GM19351 (cell line): Measurements from ENCODE around the gene TNPO2.
"Not testable (repeated sequence)": the region's sequence is repeated elsewhere in the genome, so short reads cannot be mapped to it uniquely, and the experiment has no call there.

Experiments
- ATAC-seq: cut with Tn5 transposase; IDR thresholded peaks from one replicate; pipeline ENCODE4 v1.9.1; 2021; ENCODE audit warnings: mild to moderate bottlenecking, moderate library complexity; ENCODE audit not compliant: unreplicated experiment

The TNPO2 gene

DNA sequence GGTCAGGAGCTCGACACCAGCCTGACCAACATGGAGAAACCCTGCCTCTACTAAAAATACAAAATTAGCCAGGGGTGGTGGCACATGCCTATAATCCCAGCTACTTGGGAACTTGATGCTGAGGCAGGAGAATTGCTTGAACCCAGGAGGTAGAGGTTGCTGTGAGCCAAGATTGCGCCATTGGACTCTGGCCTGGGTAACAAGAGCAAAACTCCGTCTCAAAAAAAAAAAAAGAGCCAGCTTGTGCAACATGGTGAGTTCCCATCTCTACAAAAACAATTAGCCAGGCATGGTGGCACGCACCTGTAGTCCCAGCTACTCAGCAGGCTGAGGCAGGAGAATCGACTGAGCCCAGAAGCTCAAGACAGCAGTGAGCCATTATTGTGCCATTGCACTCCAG lies 45.7 kb downstream of the TNPO2 start:
- ATAC-seq, result not testable (repeated sequence)

DNA sequence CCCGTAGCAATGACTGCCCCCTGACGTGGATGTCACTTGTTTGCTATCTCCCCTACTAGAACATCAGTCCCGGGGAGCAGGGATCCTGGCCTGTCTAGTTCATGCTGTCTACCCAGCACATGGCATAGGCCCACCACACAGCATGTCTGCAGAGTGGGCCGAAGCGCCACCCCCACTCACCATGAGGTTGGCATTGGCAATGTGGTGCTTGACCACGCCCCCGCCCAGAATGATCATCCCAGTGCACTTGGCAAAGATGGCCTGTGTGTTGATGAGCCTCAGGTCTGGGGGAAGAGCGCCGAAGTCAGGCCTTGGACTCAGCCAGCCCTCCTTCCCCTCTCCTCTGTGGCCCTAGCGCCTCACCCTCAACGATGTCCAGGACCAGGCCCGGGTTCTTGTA lies 46.8 kb downstream of the TNPO2 start:
- no peak for ATAC-seq

DNA sequence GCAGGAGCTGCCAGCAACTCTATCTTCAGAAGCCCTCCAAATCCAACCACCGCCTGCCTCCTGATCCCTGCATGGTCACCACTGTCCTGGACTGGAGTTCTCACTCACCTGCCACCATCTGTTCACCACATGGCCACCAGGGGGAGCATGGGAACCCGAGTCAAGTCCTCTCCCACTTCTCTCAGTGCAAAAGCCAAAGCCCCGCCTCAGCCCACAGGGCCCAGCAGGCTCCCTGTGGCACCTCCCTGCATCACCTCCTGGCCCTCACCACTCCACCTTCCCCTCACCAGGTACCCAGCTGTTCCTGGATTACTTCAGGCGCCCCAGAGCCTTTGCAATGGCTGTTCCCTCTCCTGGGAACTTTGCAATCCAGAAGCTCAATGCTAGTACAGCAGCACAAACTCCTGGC lies 47.3 kb downstream of the TNPO2 start:
- no peak for ATAC-seq

- ATAC-seq, result no peak
Measured at GRCh38 chr19:12675940-12676339, 47.8 kb downstream of the TNPO2 start.

DNA sequence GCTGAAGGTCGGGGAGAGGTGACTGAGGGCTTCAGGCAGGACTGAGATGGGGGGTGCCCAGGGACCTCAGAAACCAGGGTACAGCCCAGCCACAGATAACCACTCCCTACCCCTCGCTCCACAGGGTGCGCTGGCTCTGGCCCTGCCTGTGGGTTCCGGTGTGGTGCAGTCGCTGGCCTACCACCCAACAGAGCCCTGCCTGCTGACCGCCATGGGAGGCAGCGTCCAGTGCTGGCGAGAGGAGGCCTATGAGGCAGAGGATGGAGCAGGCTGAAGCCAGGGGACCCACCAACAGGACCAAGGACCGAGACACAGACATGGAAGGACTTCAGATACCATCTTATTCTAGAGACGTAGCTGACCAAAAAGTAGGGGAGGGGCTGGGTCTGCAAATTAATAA lies 48.3 kb downstream of the TNPO2 start:
- ATAC-seq, result no peak

GRCh38 chr19:12672744-12673143 lies 51.0 kb downstream of the TNPO2 start:
- no peak for ATAC-seq

DNA sequence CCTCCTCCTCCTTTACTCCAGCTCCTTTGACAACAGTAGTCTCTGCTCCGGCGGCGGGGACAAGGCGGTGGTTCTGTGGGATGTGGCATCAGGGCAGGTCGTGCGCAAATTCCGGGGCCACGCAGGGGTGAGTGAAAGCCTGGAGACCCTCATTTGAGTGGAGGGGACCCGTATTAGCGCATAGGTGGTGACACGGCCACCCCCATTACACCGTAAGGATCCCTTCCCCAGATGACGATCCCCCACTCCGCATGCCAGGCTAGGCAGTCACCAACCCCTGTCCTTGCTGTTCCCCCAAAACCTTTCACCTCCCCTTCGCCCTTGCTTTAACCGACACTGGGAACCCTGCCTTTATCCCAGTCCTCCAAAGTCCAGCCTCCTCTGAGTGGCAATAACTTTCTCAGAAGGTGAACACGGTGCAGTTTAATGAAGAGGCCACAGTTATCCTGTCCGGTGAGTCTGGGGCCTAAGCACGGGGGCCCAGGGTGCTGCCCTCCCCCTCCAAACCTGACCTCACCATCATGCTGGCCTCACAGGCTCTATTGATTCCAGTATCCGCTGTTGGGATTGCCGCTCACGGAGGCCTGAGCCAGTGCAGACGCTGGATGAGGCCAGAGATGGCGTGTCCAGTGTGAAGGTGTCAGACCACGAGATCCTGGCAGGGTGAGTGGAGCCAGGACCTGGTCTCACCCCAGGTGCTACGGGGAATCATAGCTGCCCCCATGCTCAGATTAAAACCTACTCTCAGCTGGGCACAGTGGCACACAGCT lies 53.4 kb downstream of the TNPO2 start:
- no peak for ATAC-seq

DNA sequence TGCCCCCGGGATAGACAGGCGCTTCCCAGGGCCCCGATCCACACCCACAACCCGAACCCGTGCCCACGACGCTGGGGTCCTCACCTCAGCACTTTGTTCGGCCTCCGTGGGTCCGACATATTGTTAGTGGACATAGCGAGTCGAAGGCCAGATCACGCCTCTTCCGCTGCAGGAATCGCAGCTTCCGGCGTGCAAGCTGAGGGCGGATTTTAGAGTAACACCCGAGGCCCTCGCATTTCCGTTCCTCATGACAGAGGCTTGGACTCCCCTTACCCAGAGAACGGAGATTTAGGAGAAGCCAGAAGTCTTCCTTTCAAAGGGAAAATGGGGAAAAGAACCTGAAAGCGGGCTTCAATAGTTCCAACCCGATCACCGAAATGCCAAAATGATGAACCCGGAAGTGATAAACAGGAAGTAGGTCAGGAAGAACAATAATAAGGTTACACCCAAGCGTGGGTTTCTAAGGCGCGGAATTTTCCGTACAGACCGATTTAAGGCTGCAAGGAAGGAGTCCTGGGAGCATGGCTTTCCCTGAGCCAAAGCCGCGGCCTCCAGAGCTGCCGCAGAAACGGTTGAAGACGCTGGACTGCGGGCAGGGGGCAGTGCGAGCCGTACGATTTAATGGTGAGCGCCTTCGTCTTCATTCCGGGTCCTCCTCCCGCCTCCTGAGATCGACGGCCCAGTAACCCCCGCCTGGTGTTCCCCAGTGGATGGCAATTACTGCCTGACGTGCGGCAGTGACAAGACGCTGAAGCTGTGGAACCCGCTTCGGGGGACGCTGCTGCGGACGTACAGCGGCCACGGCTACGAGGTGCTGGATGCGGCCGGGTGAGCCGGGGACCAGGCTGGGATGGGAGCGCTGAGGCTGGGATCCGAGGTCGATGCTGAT lies 54.2 kb downstream of the TNPO2 start:
- no peak for ATAC-seq

DNA sequence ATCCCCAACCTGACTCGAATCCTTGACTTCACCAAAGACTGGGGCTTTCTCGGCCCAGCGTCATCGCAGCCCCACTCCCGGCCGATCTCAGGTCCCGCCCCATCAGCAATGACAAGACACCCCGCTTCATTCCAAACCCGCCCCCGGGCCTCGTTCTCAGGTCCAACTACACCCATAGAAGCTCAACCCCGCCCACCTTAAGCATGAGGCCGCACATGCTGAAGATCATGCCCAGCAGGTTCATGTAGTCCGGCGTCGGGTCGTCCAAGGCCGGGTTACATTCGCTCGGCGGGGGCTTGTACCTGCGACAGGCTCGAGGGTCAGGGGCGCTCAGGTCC lies 54.8 kb downstream of the TNPO2 start:
- ATAC-seq, result no peak

- ATAC-seq, result no peak
Measured at GRCh38 chr19:12668346-12668745, 55.4 kb downstream of the TNPO2 start.

- no peak for ATAC-seq
Measured at GRCh38 chr19:12667731-12668302, 55.9 kb downstream of the TNPO2 start.

DNA sequence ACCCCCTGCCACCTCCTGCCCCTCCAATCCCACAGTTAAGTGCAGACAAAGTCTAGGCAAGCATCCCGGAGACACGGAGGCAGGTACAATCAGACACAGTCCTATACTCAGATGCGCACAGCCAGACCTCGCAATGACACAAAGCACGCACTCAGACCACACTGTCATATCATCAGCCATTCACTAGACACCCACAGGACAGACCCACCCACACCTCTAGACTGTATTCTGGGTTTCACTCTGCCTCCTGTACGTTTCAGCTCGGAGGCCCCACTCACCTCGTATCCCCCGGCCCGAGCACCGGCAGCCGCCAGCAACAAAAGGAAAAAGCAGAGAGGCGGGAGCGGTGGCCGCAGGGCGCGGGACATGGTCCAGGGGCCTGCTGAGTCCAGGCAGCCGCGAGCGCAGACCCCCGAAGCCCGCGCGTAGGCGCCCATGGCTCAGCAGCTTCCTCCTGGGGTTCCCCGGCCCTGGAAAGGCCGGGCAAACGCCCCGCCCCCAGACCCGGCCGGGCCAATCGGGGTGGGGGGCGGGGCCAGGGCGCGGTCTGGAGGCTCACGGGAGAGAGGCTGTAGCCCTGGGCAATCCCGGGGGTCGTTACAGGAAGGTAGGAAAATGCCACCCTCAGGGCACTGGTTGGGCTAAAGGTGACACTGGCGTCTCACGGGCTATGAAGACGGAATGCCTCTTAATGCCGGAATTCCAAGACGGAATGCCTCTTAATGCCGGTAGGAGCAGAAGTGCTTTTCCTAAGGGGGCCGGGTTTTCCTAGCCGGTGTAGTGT lies 57.3 kb downstream of the TNPO2 start, which contains the start of the genes MAN2B1 and WDR83:
Gene MAN2B1 (minus strand): TSS at position 478 of the 784 bp plus-strand sequence. CDS start 41 bp downstream, at position 437.
Gene WDR83 (plus strand): TSS at position 543 of the 784 bp plus-strand sequence. CDS start 2,984 bp downstream, outside the sequence.
- no peak for ATAC-seq

DNA sequence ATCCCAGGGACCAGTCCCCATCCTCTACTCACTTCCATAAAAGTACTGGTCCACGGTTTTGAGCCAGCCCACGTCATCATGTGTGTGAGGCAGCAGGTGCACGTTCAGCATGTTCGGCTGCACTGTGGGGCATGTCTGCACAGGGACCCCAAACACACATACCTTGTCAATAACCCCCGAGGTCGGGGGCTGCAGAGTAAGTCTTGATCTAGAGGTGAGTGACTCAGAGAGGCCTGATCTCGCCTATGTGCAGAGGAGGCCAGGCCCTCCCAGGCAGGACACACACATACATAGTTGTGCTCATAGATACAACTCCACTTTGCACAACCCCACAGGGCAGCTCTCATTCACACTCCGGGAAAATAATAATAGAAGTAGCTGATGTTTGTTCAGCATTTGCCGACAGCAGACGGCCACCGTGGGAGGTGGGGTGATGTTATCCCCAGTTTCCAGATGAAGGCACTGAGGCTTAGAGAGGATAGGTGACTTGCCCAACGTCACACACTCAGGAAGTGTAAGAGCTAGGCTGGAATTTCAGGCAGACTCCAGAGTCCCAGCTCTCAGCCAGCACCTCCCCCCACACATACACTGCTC lies 58.0 kb downstream of the TNPO2 start:
- ATAC-seq, result no peak

GRCh38 chr19:12665281-12665573 lies 58.5 kb downstream of the TNPO2 start:
- ATAC-seq, result no peak

GRCh38 chr19:12664406-12665280 lies 59.1 kb downstream of the TNPO2 start:
- ATAC-seq, result no peak

- no peak for ATAC-seq
Measured at GRCh38 chr19:12660980-12661379, 62.8 kb downstream of the TNPO2 start.

DNA sequence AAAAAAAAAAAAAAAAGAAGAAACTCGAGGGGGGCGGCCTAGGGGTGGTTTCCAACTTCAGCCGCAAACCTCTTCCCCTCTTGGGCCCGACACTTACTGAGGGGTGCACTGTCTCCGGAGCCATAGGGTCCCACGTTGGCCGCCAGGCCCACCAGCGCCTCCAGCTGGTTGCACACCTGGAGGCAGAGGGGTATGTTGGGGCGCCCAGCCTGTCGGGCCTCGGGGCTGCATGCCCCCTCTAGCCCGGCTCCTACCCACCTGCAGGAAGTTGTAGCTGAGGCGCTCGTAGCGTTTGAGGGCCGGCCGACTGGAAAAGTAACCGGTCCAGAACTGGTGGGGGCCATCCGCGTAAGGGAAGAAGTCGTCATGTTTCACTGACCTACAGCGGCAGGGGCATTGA lies 65.8 kb downstream of the TNPO2 start:
- ATAC-seq, result no peak

- ATAC-seq, result no peak
Measured at GRCh38 chr19:12656899-12657571, 66.7 kb downstream of the TNPO2 start.

DNA sequence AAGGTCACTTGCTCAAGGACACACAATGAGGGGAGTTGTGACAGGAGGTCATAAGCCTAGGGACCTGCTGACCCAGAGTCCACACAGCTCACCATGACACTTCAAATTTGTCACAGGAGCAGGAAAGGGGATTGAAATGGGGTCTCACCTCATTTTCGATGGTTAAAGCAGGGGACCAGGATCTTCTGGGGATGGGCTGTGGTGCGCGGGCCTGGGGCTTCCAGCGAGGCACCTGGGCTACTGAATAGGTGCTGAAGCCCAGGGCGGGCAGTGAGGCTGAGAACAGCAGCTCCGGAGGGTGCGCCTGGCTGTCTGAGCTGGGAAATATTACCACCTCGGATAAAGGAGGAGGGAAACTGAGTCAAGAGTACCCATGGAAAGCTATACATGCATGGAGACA lies 68.2 kb downstream of the TNPO2 start:
- ATAC-seq, result no peak
